Mesenchymal stem cell (in vitro differentiated cells and primary cell): ENCODE results near the gene ARID1A.

ENCODE experiments used
- DNase-seq: peaks from one replicate; pipeline ENCODE4 v3.0.0-alpha.2; 2013
- H2AFZ ChIP-seq: one replicate; pipeline ENCODE4 v1.6.1; 2013; ENCODE audit warnings: low read depth, mild to moderate bottlenecking, control low read depth, inconsistent platforms, low read length, moderate library complexity
- H2AK5ac ChIP-seq: 2 replicates; pipeline ENCODE4 v1.6.1; 2013; ENCODE audit warnings: low read length, moderate library complexity, mild to moderate bottlenecking, inconsistent platforms; ENCODE audit not compliant: severe bottlenecking
- H2BK120ac ChIP-seq: one replicate; pipeline ENCODE4 v1.6.1; 2013; ENCODE audit warnings: low read depth, mild to moderate bottlenecking, inconsistent platforms, low read length, moderate library complexity
- H2BK12ac ChIP-seq, 2 experiments: one replicate each; pipeline ENCODE4 v1.6.1; 2013; ENCODE audit warnings: inconsistent platforms in 2 of 2, low read length in 2 of 2, mild to moderate bottlenecking in 2 of 2, moderate library complexity in 2 of 2, control low read depth in 1 of 2
- H2BK15ac ChIP-seq: one replicate; pipeline ENCODE4 v1.6.1; 2013; ENCODE audit warnings: mild to moderate bottlenecking, low read depth, inconsistent platforms; ENCODE audit not compliant: poor library complexity, severe bottlenecking
- H2BK5ac ChIP-seq: 2 replicates; pipeline ENCODE4 v1.6.1; 2013; ENCODE audit warnings: low read depth, mild to moderate bottlenecking, low read length, control low read depth, inconsistent platforms; ENCODE audit not compliant: poor library complexity, severe bottlenecking
- H3K14ac ChIP-seq, 2 experiments: one replicate each; pipeline ENCODE4 v1.6.1; 2013; ENCODE audit warnings: inconsistent platforms in 2 of 2, low read length in 2 of 2, control low read depth in 1 of 2, mild to moderate bottlenecking in 1 of 2, moderate library complexity in 1 of 2
- H3K18ac ChIP-seq, 2 experiments: one replicate each; pipeline ENCODE4 v1.6.1; 2013; ENCODE audit warnings: inconsistent platforms in 2 of 2, low read length in 2 of 2, control low read depth in 1 of 2, low read depth in 1 of 2, mild to moderate bottlenecking in 1 of 2
- H3K23ac ChIP-seq, 2 experiments: one replicate each; pipeline ENCODE4 v1.6.1; 2013; ENCODE audit warnings: inconsistent platforms in 2 of 2, low read length in 2 of 2, mild to moderate bottlenecking in 2 of 2, moderate library complexity in 2 of 2, control low read depth in 1 of 2
- H3K27ac ChIP-seq: 2 replicates; pipeline ENCODE4 v1.5.1; 2013; ENCODE audit warnings: mild to moderate bottlenecking, moderate library complexity, low read length, control low read depth, inconsistent platforms; ENCODE audit not compliant: poor library complexity, severe bottlenecking
- H3K27me3 ChIP-seq, 2 experiments: 2 replicates each; pipeline versions ENCODE4 v1.6.1 to v1.7.0; 2013; ENCODE audit warnings: low read length in 2 of 2, mild to moderate bottlenecking in 2 of 2, moderate library complexity in 2 of 2, control low read depth in 1 of 2, inconsistent platforms in 1 of 2; ENCODE audit not compliant: control insufficient read depth in 1 of 2, insufficient read depth in 1 of 2
- H3K36me3 ChIP-seq, 2 experiments: 2 replicates each; pipeline versions ENCODE4 v1.6.1 to v1.7.0; 2013; ENCODE audit warnings: low read length in 2 of 2, control low read depth in 1 of 2, inconsistent platforms in 1 of 2, low read depth in 1 of 2, mild to moderate bottlenecking in 1 of 2; ENCODE audit not compliant: insufficient read depth in 2 of 2, control insufficient read depth in 1 of 2
- H3K4ac ChIP-seq, 2 experiments: one replicate each; pipeline ENCODE4 v1.6.1; 2013; ENCODE audit warnings: inconsistent platforms in 2 of 2, low read length in 2 of 2, mild to moderate bottlenecking in 2 of 2, moderate library complexity in 2 of 2, control low read depth in 1 of 2, low read depth in 1 of 2
- H3K4me1 ChIP-seq: 2 replicates; pipeline ENCODE4 v1.6.1; 2013; ENCODE audit warnings: low read depth, low read length, control low read depth; ENCODE audit not compliant: control insufficient read depth, insufficient read depth
- H3K4me2 ChIP-seq: 2 replicates; pipeline ENCODE4 v1.6.1; 2013; ENCODE audit warnings: low read length, mild to moderate bottlenecking, inconsistent platforms; ENCODE audit not compliant: poor library complexity, severe bottlenecking
- H3K4me3 ChIP-seq, 2 experiments: 2 replicates each; pipeline versions ENCODE4 v1.5.1 to v1.7.0; 2013; ENCODE audit warnings: low read length in 2 of 2, mild to moderate bottlenecking in 2 of 2, control low read depth in 1 of 2, low read depth in 1 of 2; ENCODE audit not compliant: insufficient read depth in 1 of 2
- H3K79me1 ChIP-seq: replicated peaks from 2 replicates; pipeline ENCODE4 v1.6.1; 2013; ENCODE audit warnings: mild to moderate bottlenecking, control low read depth, low read length, inconsistent platforms; ENCODE audit not compliant: poor library complexity, severe bottlenecking
- H3K9ac ChIP-seq: 2 replicates; pipeline ENCODE4 v1.7.0; 2013; ENCODE audit warnings: mild to moderate bottlenecking, low read length, moderate library complexity
- H3K9me3 ChIP-seq: 2 replicates; pipeline ENCODE4 v1.7.0; 2013; ENCODE audit warnings: mild to moderate bottlenecking, low read length; ENCODE audit not compliant: control insufficient read depth
- H4K8ac ChIP-seq: one replicate; pipeline ENCODE4 v1.6.1; 2013; ENCODE audit warnings: inconsistent platforms, mild to moderate bottlenecking, low read length, moderate library complexity
- H4K91ac ChIP-seq: one replicate; pipeline ENCODE4 v1.6.1; 2013; ENCODE audit warnings: mild to moderate bottlenecking, low read length, inconsistent platforms
- WGBS: methylation state at CpG from one replicate; pipeline ENCODE4 v1.1.7; 2013; ENCODE audit warnings: mixed read lengths; 5-methylcytosine and 5-hydroxymethylcytosine counted together

The ARID1A gene

GRCh38 chr1:26752519-26752918 lies 56.7 kb downstream of the ARID1A start:
- H3K9me3 ChIP-seq, result no peaks in the 10 kb centered on the region
- H4K8ac ChIP-seq, result no peak overlapping the region
- DNase-seq, result no peak
- peaks cover 24 to 43% of the 10 kb centered on the region in 2 experiments for H3K36me3 ChIP-seq
- no peak overlapping the region for H3K4ac ChIP-seq
- WGBS, result 95% methylated on average over 4 of the region's 4 CpGs
- H3K27me3 ChIP-seq, result no peaks in the 10 kb centered on the region
- H2AFZ ChIP-seq, result no peak overlapping the region
- H2BK120ac ChIP-seq, result no peak overlapping the region
- H3K79me1 ChIP-seq, result peaks cover 28% of the 10 kb centered on the region
- H3K4me1 ChIP-seq, result peaks cover 4% of the 10 kb centered on the region
- H3K9ac ChIP-seq, result no peak overlapping the region
- H4K91ac ChIP-seq, result no peak overlapping the region
- H3K18ac ChIP-seq, result no peak overlapping the region
- no peak overlapping the region for H3K14ac ChIP-seq
- no peak overlapping the region for H2BK12ac ChIP-seq
- H3K4me2 ChIP-seq, result no peak overlapping the region
- no peak overlapping the region for H3K4me3 ChIP-seq
- no peak overlapping the region for H3K23ac ChIP-seq
- no peak overlapping the region for H3K27ac ChIP-seq
- no peak overlapping the region for H2BK15ac ChIP-seq
- H2BK5ac ChIP-seq, result no peak overlapping the region
- H2AK5ac ChIP-seq, result no peak overlapping the region

- peaks cover 26% of the 10 kb centered on the region for H3K79me1 ChIP-seq
- no peak overlapping the region for H2AFZ ChIP-seq
- H2BK15ac ChIP-seq, result no peak overlapping the region
- H2BK120ac ChIP-seq, result no peak overlapping the region
- H3K14ac ChIP-seq, result no peak overlapping the region
- no peak overlapping the region for H3K4me2 ChIP-seq
- no peak overlapping the region for H2BK12ac ChIP-seq
- H3K4me3 ChIP-seq, result no peak overlapping the region
- no peak for DNase-seq
- H4K91ac ChIP-seq, result no peak overlapping the region
- H2AK5ac ChIP-seq, result no peak overlapping the region
- no peak overlapping the region for H3K23ac ChIP-seq
- H3K27ac ChIP-seq, result no peak overlapping the region
- peaks cover 29 to 60% of the 10 kb centered on the region in 2 experiments for H3K36me3 ChIP-seq
- no peak overlapping the region for H4K8ac ChIP-seq
- H3K4ac ChIP-seq, result no peak overlapping the region
- H3K9ac ChIP-seq, result no peak overlapping the region
- no peak overlapping the region for H3K18ac ChIP-seq
- 94% methylated on average over 5 of the region's 5 CpGs for WGBS
- no peaks in the 10 kb centered on the region for H3K9me3 ChIP-seq
- H3K4me1 ChIP-seq, result peaks cover 4% of the 10 kb centered on the region
- H3K27me3 ChIP-seq, result no peaks in the 10 kb centered on the region
- H2BK5ac ChIP-seq, result no peak overlapping the region
Observed at GRCh38 chr1:26754086-26754874, 58.5 kb downstream of the ARID1A start.

- no peak overlapping the region for H2BK12ac ChIP-seq
- H3K9me3 ChIP-seq, result no peaks in the 10 kb centered on the region
- no peak overlapping the region for H2BK120ac ChIP-seq
- no peak overlapping the region for H3K18ac ChIP-seq
- H3K9ac ChIP-seq, result no peak overlapping the region
- peaks cover 4% of the 10 kb centered on the region for H3K4me1 ChIP-seq
- H4K91ac ChIP-seq, result no peak overlapping the region
- no peak overlapping the region for H4K8ac ChIP-seq
- H3K4me2 ChIP-seq, result no peak overlapping the region
- no peak overlapping the region for H3K14ac ChIP-seq
- no peak overlapping the region for H2AFZ ChIP-seq
- H3K36me3 ChIP-seq, result peaks cover 38 to 58% of the 10 kb centered on the region in 2 experiments
- DNase-seq, result no peak
- H3K79me1 ChIP-seq, result peaks cover 33% of the 10 kb centered on the region
- no peak overlapping the region for H3K23ac ChIP-seq
- H3K4me3 ChIP-seq, result no peak overlapping the region
- no peaks in the 10 kb centered on the region for H3K27me3 ChIP-seq
- no peak overlapping the region for H2BK5ac ChIP-seq
- H3K27ac ChIP-seq, result no peak overlapping the region
- no peak overlapping the region for H2BK15ac ChIP-seq
- WGBS, result 91% methylated on average over 3 of the region's 3 CpGs
- H2AK5ac ChIP-seq, result no peak overlapping the region
- no peak overlapping the region for H3K4ac ChIP-seq
Observed at GRCh38 chr1:26758358-26758757, 62.5 kb downstream of the ARID1A start.

- Histone ChIP-seq H3K18ac (no peak overlapping the region), H2BK120ac (no peak overlapping the region), H3K4me2 (no peak overlapping the region), H4K91ac (no peak overlapping the region), H3K79me1 (peaks cover 34% of the 10 kb centered on the region), H3K14ac (no peak overlapping the region), H3K4ac (no peak overlapping the region), H3K9me3 (no peaks in the 10 kb centered on the region), H3K4me1 (peaks cover 3% of the 10 kb centered on the region), H2AK5ac (no peak overlapping the region), H3K27me3 (no peaks in the 10 kb centered on the region), H2BK15ac (no peak overlapping the region), H4K8ac (no peak overlapping the region), H2BK5ac (no peak overlapping the region), H3K36me3 (peaks cover 45 to 65% of the 10 kb centered on the region in 2 experiments), H3K9ac (no peak overlapping the region), H3K27ac (no peak overlapping the region), H3K23ac (no peak overlapping the region), H2BK12ac (no peak overlapping the region), H2AFZ (no peak overlapping the region), H3K4me3 (no peak overlapping the region)
- no peak for DNase-seq
Observed at GRCh38 chr1:26759531-26759930, 63.7 kb downstream of the ARID1A start.
